CD4-positive, alpha-beta T cell (primary cell): Measurements from ENCODE around the gene SUMF2. TPM values are rescaled to one million over a fixed set of nuclear protein-coding genes. Genes with fewer than 3 reads are reported as not detected.
"Not testable (repeated sequence)": the region's sequence is repeated elsewhere in the genome, so short reads cannot be mapped to it uniquely, and the experiment has no call there.

ENCODE experiments used
- ATAC-seq: fragments of 200-7000 bp; cut with Tn5 transposase; one replicate; pipeline ENCODE4 v1.10.0; 2022; ENCODE audit warnings: mild to moderate bottlenecking; ENCODE audit not compliant: poor library complexity
- CTCF ChIA-PET: fragments of 350-600 bp; sonication (Branson Sonifier 250); formaldehyde crosslinking; loops from one replicate; lab custom pipeline; 2021; ENCODE audit warnings: antibody characterized with exemption, inconsistent platforms; lab: Charles Lee
- POLR2A ChIA-PET: fragments of 350-600 bp; sonication (Branson Sonifier 250); formaldehyde crosslinking; loops from one replicate; lab custom pipeline; 2021; ENCODE audit warnings: antibody characterized with exemption, inconsistent platforms; lab: Charles Lee
- DNase-seq, 14 experiments: peaks; one replicate each; pipeline ENCODE4 v3.0.0-alpha.2; 2013 to 2020; ENCODE audit warnings: mixed read lengths in 2 of 14
- H3K27ac ChIP-seq, 2 donors: one replicate each; pipeline versions ENCODE4 v1.5.1 to v1.7.0; 2013; ENCODE audit warnings: low read length in 2 of 2, low read depth in 1 of 2, mild to moderate bottlenecking in 1 of 2
- H3K27me3 ChIP-seq, 2 experiments: 1 replicate in 1 of 2; 2 replicates in 1 of 2; pipeline versions ENCODE4 v1.6.1 to v1.7.0; 2013; ENCODE audit warnings: low read length in 2 of 2, control low read depth in 1 of 2, mild to moderate bottlenecking in 1 of 2, moderate library complexity in 1 of 2; ENCODE audit not compliant: insufficient read depth in 2 of 2, control insufficient read depth in 1 of 2
- H3K36me3 ChIP-seq: one replicate; pipeline ENCODE4 v1.6.1; 2013; ENCODE audit warnings: low read length, control low read depth; ENCODE audit not compliant: insufficient read depth
- H3K4me1 ChIP-seq: one replicate; pipeline ENCODE4 v1.6.1; 2013; ENCODE audit warnings: low read length, control low read depth; ENCODE audit not compliant: insufficient read depth
- H3K4me3 ChIP-seq: one replicate; pipeline ENCODE4 v1.5.1; 2013; ENCODE audit warnings: mild to moderate bottlenecking, low read length, moderate library complexity
- H3K9me3 ChIP-seq, 2 experiments: 1 replicate in 1 of 2; 2 replicates in 1 of 2; pipeline versions ENCODE4 v1.6.1 to v1.7.0; 2013; ENCODE audit warnings: low read length in 2 of 2, mild to moderate bottlenecking in 2 of 2, control low read depth in 1 of 2, moderate library complexity in 1 of 2; ENCODE audit not compliant: control insufficient read depth in 1 of 2, insufficient read depth in 1 of 2
- H3K27ac Mint-ChIP-seq: one replicate; pipeline ENCODE4 v1.8.0; 2020; ENCODE audit warnings: mixed read lengths
- H3K27me3 Mint-ChIP-seq: one replicate; pipeline ENCODE4 v1.8.0; 2021; ENCODE audit warnings: mixed read lengths
- H3K36me3 Mint-ChIP-seq: one replicate; pipeline ENCODE4 v1.8.0; 2021; ENCODE audit warnings: low read depth, mixed read lengths
- H3K4me1 Mint-ChIP-seq: one replicate; pipeline ENCODE4 v1.8.0; 2021; ENCODE audit warnings: low read depth, mixed read lengths
- H3K4me3 Mint-ChIP-seq: one replicate; pipeline ENCODE4 v1.8.0; 2020; ENCODE audit warnings: mild to moderate bottlenecking, mixed read lengths
- H3K9me3 Mint-ChIP-seq: one replicate; pipeline ENCODE4 v1.8.0; 2020; ENCODE audit warnings: mixed read lengths
- CTCF ChIP-seq: fragments of 200-600 bp; IDR thresholded peaks from one replicate; pipeline ENCODE4 v1.8.0; 2022; ENCODE audit warnings: antibody characterized with exemption, mild to moderate bottlenecking
- intact Hi-C, 2 experiments: fragments of 100-400 bp; cut with DNase I in 1 of 2; cut with micrococcal nuclease in 1 of 2; formaldehyde crosslinking; loops; one replicate each; pipeline versions ENCODE4 v1.15.1 to v1.9.0; 2023 to 2025; cut with DNase I, micrococcal nuclease
- total RNA-seq, 174 experiments: library from RNA in 2 of 174; stranded (reverse) in 2 of 174; gene quantifications; one replicate each; pipeline ENCODE4 v1.2.3 and lab custom pipeline; 2021 to 2026

SUMF2 gene
- total RNA-seq, 2 experiments from 2014 or later: 95.8 to 102 TPM

- no peak for ATAC-seq
- Histone ChIP-seq H3K4me3 (no peak overlapping the region), H3K4me1 (peaks cover 25% of the 10 kb centered on the region), H3K27ac (no peak overlapping the region), H3K36me3 (peaks cover 50% of the 10 kb centered on the region), H3K27me3 (no peaks in the 10 kb centered on the region), H3K9me3 (no peaks in the 10 kb centered on the region)
- intact Hi-C loops: loop anchor here in 1 of 2 experiments (1.0 to 10.0 kb wide), 2 partner anchors 9 to 498 kb away; no protein-coding TSS in a partner anchor
- Mint-ChIP-seq H3K27ac (peak overlapping the region; percentile 76), H3K9me3 (no peaks in the 10 kb centered on the region), H3K4me1 (peaks cover 31% of the 10 kb centered on the region), H3K36me3 (peaks cover 79% of the 10 kb centered on the region), H3K27me3 (no peaks in the 10 kb centered on the region), H3K4me3 (peak overlapping the region; percentile 58)
- CTCF ChIA-PET: interaction anchor here (1.3 kb wide), 1 partner anchor 98 kb away, joined by 4 read pairs; no protein-coding TSS in a partner anchor
- POLR2A ChIA-PET: interaction anchor here (1.0 to 5.0 kb wide), 3 partner anchors 11 to 61 kb away, joined by 3 to 55 read pairs (median 21); partner anchors contain the start of genes CCT6A and PSPH
- DNase-seq: no peak
- no peak for TF ChIP-seq CTCF
Observed at GRCh38 chr7:56062382-56062781, 1.7 kb upstream of the SUMF2 start.

GRCh38 chr7:56063500-56063881 is 595 bp upstream of the SUMF2 start:
- CTCF ChIA-PET: interaction anchor here (2.1 kb wide), 1 partner anchor 12 kb away, joined by 12 read pairs; the partner anchor contains the start of genes CCT6A and PSPH
- H3K27me3 Mint-ChIP-seq: no peaks in the 10 kb centered on the region
- H3K9me3 ChIP-seq: no peaks in the 10 kb centered on the region
- peaks cover 44% of the 10 kb centered on the region for H3K36me3 ChIP-seq
- no peak for TF ChIP-seq CTCF
- no peak for ATAC-seq
- peak overlapping the region; percentile 93 for H3K4me3 Mint-ChIP-seq
- peak overlapping the region; percentile 95 for H3K27ac Mint-ChIP-seq
- peak overlapping the region; percentile 63 to 82 for H3K27ac ChIP-seq
- H3K4me1 ChIP-seq: peaks cover 25% of the 10 kb centered on the region
- peaks cover 67% of the 10 kb centered on the region for H3K36me3 Mint-ChIP-seq
- H3K4me1 Mint-ChIP-seq: peaks cover 31% of the 10 kb centered on the region
- H3K4me3 ChIP-seq: peak overlapping the region; percentile 95
- H3K9me3 Mint-ChIP-seq: no peaks in the 10 kb centered on the region
- no peak for DNase-seq
- intact Hi-C loops: loop anchor here in 1 of 2 experiments (10.0 kb wide), 1 partner anchor 499 kb away; no protein-coding TSS in a partner anchor
- POLR2A ChIA-PET: interaction anchor here (1.4 to 5.0 kb wide), 6 partner anchors 9 to 1304 kb away, joined by 8 to 55 read pairs (median 19); partner anchors contain the start of genes CCT6A, CHCHD2, LANCL2 and PSPH
- H3K27me3 ChIP-seq: no peaks in the 10 kb centered on the region

GRCh38 chr7:56066376-56066775 is 2.3 kb downstream of the SUMF2 start:
- not testable (repeated sequence) for H3K27me3 ChIP-seq, H3K27me3 Mint-ChIP-seq, H3K9me3 Mint-ChIP-seq, ATAC-seq, H3K27ac ChIP-seq, DNase-seq, H3K9me3 ChIP-seq, H3K4me3 ChIP-seq, H3K4me3 Mint-ChIP-seq
- Mint-ChIP-seq H3K27ac (peak overlapping the region; percentile 24), H3K36me3 (peaks cover 53% of the 10 kb centered on the region), H3K4me1 (peaks cover 31% of the 10 kb centered on the region)
- Histone ChIP-seq H3K4me1 (peaks cover 25% of the 10 kb centered on the region), H3K36me3 (peaks cover 46% of the 10 kb centered on the region)
- intact Hi-C loops: loop anchor here in 1 of 2 experiments (5.0 to 10.0 kb wide), 4 partner anchors 34 to 502 kb away; no protein-coding TSS in a partner anchor
- POLR2A ChIA-PET: interaction anchor here (0.6 to 5.0 kb wide), 3 partner anchors 15 to 182 kb away, joined by 3 to 55 read pairs (median 42); partner anchors contain the start of genes CCT6A, CHCHD2 and PSPH
- CTCF ChIA-PET: interaction anchor here (2.9 kb wide), 1 partner anchor 7 kb away, joined by 12 read pairs; no protein-coding TSS in a partner anchor
